ENCODE measurements around the gene GPC5. TPM values are rescaled to one million over a fixed set of nuclear protein-coding genes. Genes with fewer than 3 reads are reported as not detected.

Gene GPC5
- polyA plus RNA-seq, 6 donors from 2014 or later = 0.30 to 1.0 (median 0.40) TPM; not detected in 3

DNA sequence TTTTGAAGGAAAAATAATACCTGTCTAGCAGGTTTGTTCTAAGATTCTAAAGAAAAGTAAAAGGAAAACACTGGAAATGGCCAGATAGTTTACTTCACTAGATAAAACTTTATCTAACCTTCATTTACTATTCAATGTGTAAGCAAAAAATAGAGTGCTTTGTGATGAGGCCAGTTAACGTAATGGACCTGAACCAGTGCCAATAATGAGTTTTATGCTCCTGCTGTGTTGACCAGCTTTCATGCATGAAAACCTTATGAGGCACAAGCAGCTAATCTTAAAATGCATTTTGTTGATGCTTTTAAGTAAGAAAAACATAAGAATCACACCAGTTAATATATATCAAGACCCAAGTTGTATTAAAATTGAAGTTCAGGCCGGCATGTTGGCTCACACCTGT is 1211.0 kb downstream of the GPC5 start:
- Mint-ChIP-seq H3K4me3 (peak overlapping the region in 1 of 8 donors; percentile 63), H3K9me3 (peaks cover 0 to 7% (median 2%) of the 10 kb centered on the region in 7 donors), H3K27me3 (no peaks in the 10 kb centered on the region), H3K4me1 (no peaks in the 10 kb centered on the region), H3K36me3 (no peaks in the 10 kb centered on the region), H3K27ac (no peak overlapping the region)
- ATAC-seq (ENCODE audit: low read depth in 2 of 2) (no peak), DNase-seq (no peak)

- Mint-ChIP-seq H3K4me1 (no peaks in the 10 kb centered on the region), H3K36me3 (no peaks in the 10 kb centered on the region), H3K4me3 (no peak overlapping the region), H3K9me3 (peaks cover 0 to 5% (median 0%) of the 10 kb centered on the region in 7 donors), H3K27ac (no peak overlapping the region), H3K27me3 (no peaks in the 10 kb centered on the region)
- DNase-seq (no peak), ATAC-seq (ENCODE audit: low read depth in 2 of 2) (no peak)
These were observed 1214.5 kb downstream of the GPC5 start for GRCh38 chr13:92612892-92613291.

GRCh38 chr13:92613921-92614320 is 1215.5 kb downstream of the GPC5 start:
- DNase-seq = no peak
- ATAC-seq (ENCODE audit: low read depth in 2 of 2) = no peak
- peaks cover 0 to 5% (median 0%) of the 10 kb centered on the region in 7 donors for H3K9me3 Mint-ChIP-seq
- no peaks in the 10 kb centered on the region for H3K36me3 Mint-ChIP-seq
- H3K27ac Mint-ChIP-seq = no peak overlapping the region
- H3K4me3 Mint-ChIP-seq = no peak overlapping the region
- no peaks in the 10 kb centered on the region for H3K4me1 Mint-ChIP-seq
- H3K27me3 Mint-ChIP-seq = no peaks in the 10 kb centered on the region

- Mint-ChIP-seq H3K4me3 (no peak overlapping the region), H3K9me3 (peaks cover 2 to 12% (median 6%) of the 10 kb centered on the region in 7 donors), H3K4me1 (no peaks in the 10 kb centered on the region), H3K36me3 (no peaks in the 10 kb centered on the region), H3K27ac (no peak overlapping the region), H3K27me3 (no peaks in the 10 kb centered on the region)
- ATAC-seq (ENCODE audit: low read depth in 2 of 2) (no peak), DNase-seq (no peak)
These were observed 1223.6 kb downstream of the GPC5 start for GRCh38 chr13:92621985-92622384.

GRCh38 chr13:92622905-92623304 is 1224.5 kb downstream of the GPC5 start:
- DNase-seq = no peak
- Mint-ChIP-seq H3K27me3 (no peaks in the 10 kb centered on the region), H3K36me3 (no peaks in the 10 kb centered on the region), H3K27ac (no peak overlapping the region), H3K9me3 (peaks cover 2 to 12% (median 5%) of the 10 kb centered on the region in 7 donors), H3K4me1 (no peaks in the 10 kb centered on the region), H3K4me3 (no peak overlapping the region)
- ATAC-seq (ENCODE audit: low read depth in 2 of 2) = no peak

DNA sequence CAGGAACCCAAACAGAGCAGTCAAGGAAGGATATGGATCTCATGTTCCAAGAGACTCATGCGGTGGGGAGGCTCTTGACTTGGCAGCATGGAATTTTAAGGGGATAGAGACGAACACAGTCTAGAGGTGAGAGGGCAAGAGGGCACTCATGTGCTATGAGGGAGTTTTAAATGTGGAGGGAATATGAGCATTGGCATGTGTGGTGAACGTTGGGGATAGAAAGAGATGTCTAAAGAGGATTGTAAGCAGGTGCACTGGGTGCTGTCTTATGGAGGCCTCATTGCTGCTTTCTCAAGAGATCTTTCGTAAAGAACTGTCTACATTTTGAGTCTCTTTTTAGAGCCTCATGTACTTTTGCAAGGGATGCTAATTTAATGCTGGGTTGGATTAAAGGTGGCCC is 1227.9 kb downstream of the GPC5 start:
- Mint-ChIP-seq H3K27me3 (no peaks in the 10 kb centered on the region), H3K27ac (no peak overlapping the region), H3K4me3 (no peak overlapping the region), H3K36me3 (no peaks in the 10 kb centered on the region), H3K4me1 (no peaks in the 10 kb centered on the region), H3K9me3 (peaks cover 5 to 9% (median 6%) of the 10 kb centered on the region in 7 donors)
- no peak for ATAC-seq (ENCODE audit: low read depth in 2 of 2)
- DNase-seq = no peak

DNA sequence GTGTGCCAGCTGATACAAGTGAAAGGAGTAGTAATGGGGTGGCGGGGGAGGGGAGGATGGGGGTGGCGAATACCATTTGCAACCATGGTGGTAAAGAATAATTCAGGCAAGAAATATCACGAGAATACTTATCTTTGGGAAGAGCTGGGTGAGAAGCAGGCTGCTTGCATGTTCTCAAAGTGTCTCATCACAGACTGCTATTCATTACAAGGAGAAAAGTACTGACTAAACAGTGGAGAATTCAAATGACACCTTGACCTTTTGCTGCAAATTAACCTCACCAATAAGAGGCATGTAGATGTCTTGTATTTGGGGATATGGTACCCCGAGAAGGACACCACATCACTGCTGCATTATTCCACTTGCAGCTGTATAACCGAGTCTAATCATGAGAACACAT is 1242.5 kb downstream of the GPC5 start:
- Mint-ChIP-seq H3K27ac (no peak overlapping the region), H3K4me3 (no peak overlapping the region), H3K9me3 (peaks cover 0 to 20% (median 8%) of the 10 kb centered on the region in 7 donors), H3K27me3 (no peaks in the 10 kb centered on the region), H3K4me1 (no peaks in the 10 kb centered on the region), H3K36me3 (no peaks in the 10 kb centered on the region)
- DNase-seq = no peak
- ATAC-seq (ENCODE audit: low read depth in 2 of 2) = no peak

- DNase-seq (no peak), ATAC-seq (ENCODE audit: low read depth in 2 of 2) (no peak)
- Mint-ChIP-seq H3K27ac (no peak overlapping the region), H3K36me3 (no peaks in the 10 kb centered on the region), H3K27me3 (no peaks in the 10 kb centered on the region), H3K4me1 (no peaks in the 10 kb centered on the region), H3K9me3 (peaks cover 0 to 5% (median 2%) of the 10 kb centered on the region in 7 donors), H3K4me3 (no peak overlapping the region)
These were observed 1250.9 kb downstream of the GPC5 start for GRCh38 chr13:92649140-92649813.

- ATAC-seq (ENCODE audit: low read depth in 2 of 2) (no peak), DNase-seq (no peak)
- Mint-ChIP-seq H3K9me3 (peaks cover 0 to 18% (median 6%) of the 10 kb centered on the region in 7 donors), H3K27me3 (no peaks in the 10 kb centered on the region), H3K4me1 (no peaks in the 10 kb centered on the region), H3K4me3 (no peak overlapping the region), H3K36me3 (no peaks in the 10 kb centered on the region), H3K27ac (no peak overlapping the region)
These were observed 1257.7 kb downstream of the GPC5 start for GRCh38 chr13:92656103-92656502.

GRCh38 chr13:92656648-92657047 is 1258.2 kb downstream of the GPC5 start:
- Mint-ChIP-seq H3K4me3 (no peak overlapping the region), H3K36me3 (no peaks in the 10 kb centered on the region), H3K4me1 (no peaks in the 10 kb centered on the region), H3K27me3 (no peaks in the 10 kb centered on the region), H3K9me3 (peaks cover 0 to 19% (median 4%) of the 10 kb centered on the region in 7 donors), H3K27ac (no peak overlapping the region)
- ATAC-seq (ENCODE audit: low read depth in 2 of 2) (no peak), DNase-seq (no peak)

DNA sequence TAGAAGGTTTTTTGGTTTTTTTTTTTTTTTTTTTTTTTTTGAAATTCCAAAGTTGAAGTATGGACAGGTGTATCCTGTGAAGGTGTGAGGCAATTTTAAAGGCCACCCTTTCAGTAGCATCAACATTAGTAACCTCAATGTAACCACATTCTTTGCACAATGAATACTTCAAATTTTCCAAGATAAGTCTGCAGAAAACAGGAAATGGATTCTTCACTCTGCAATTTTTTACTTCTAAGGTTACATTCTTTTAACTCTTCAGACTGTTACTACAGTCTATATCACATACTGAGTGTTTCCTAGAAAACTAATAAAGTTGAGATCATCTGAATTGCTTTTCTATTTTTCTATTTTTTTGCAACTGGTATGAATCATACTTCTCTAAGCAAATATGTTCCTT is 1259.1 kb downstream of the GPC5 start:
- DNase-seq (no peak), ATAC-seq (ENCODE audit: low read depth in 2 of 2) (no peak)
- Mint-ChIP-seq H3K36me3 (no peaks in the 10 kb centered on the region), H3K27ac (no peak overlapping the region), H3K4me3 (no peak overlapping the region), H3K9me3 (peaks cover 0 to 25% (median 5%) of the 10 kb centered on the region in 7 donors), H3K27me3 (no peaks in the 10 kb centered on the region), H3K4me1 (no peaks in the 10 kb centered on the region)

- Mint-ChIP-seq H3K9me3 (peaks cover 0 to 20% (median 5%) of the 10 kb centered on the region in 7 donors), H3K36me3 (no peaks in the 10 kb centered on the region), H3K4me1 (no peaks in the 10 kb centered on the region), H3K27ac (no peak overlapping the region), H3K4me3 (no peak overlapping the region), H3K27me3 (no peaks in the 10 kb centered on the region)
- ATAC-seq (ENCODE audit: low read depth in 2 of 2) (no peak), DNase-seq (no peak)
These were observed 1259.9 kb downstream of the GPC5 start for GRCh38 chr13:92658293-92658692.

DNA sequence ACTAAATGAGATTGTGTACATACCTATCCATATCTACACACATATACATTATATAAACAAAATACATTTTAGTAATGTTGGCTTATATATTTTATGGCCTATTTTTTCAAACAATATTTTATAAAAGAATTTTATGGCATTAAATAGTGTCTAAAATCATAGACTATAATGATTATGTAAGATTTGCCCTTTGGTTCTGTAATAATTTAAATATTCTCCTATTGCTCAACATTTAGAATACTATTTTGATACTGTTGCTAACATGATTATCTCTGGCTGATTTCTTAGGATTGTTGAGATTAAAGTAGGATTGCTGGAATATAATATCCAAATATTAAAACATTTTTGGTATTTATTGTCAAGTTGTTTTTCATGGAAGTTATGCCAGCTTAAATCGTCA is 1263.0 kb downstream of the GPC5 start:
- Mint-ChIP-seq H3K4me1 (no peaks in the 10 kb centered on the region), H3K27me3 (no peaks in the 10 kb centered on the region), H3K9me3 (peaks cover 0 to 15% (median 5%) of the 10 kb centered on the region in 7 donors), H3K4me3 (no peak overlapping the region), H3K36me3 (no peaks in the 10 kb centered on the region), H3K27ac (no peak overlapping the region)
- DNase-seq (no peak), ATAC-seq (ENCODE audit: low read depth in 2 of 2) (no peak)

GRCh38 chr13:92668157-92668556 is 1269.7 kb downstream of the GPC5 start:
- no peaks in the 10 kb centered on the region for H3K27me3 Mint-ChIP-seq
- no peak overlapping the region for H3K27ac Mint-ChIP-seq
- ATAC-seq (ENCODE audit: low read depth in 2 of 2) (no peak), DNase-seq (no peak)
- H3K4me3 Mint-ChIP-seq = no peak overlapping the region
- peaks cover 5 to 16% (median 10%) of the 10 kb centered on the region in 7 donors for H3K9me3 Mint-ChIP-seq
- no peaks in the 10 kb centered on the region for H3K4me1 Mint-ChIP-seq
- H3K36me3 Mint-ChIP-seq = no peaks in the 10 kb centered on the region

GRCh38 chr13:92670096-92670495 is 1271.7 kb downstream of the GPC5 start:
- no peak overlapping the region for H3K27ac Mint-ChIP-seq
- ATAC-seq (ENCODE audit: low read depth in 2 of 2) = no peak
- no peaks in the 10 kb centered on the region for H3K36me3 Mint-ChIP-seq
- peaks cover 5 to 19% (median 10%) of the 10 kb centered on the region in 7 donors for H3K9me3 Mint-ChIP-seq
- no peaks in the 10 kb centered on the region for H3K27me3 Mint-ChIP-seq
- H3K4me3 Mint-ChIP-seq = no peak overlapping the region
- no peak for DNase-seq
- no peaks in the 10 kb centered on the region for H3K4me1 Mint-ChIP-seq
